Measurements from ENCODE around the gene CA10. TPM values are rescaled to one million over a fixed set of nuclear protein-coding genes. Genes with fewer than 3 reads are reported as not detected.

CA10 gene
- total RNA-seq, 1 experiment from 2014 or later: 0.46 TPM

GRCh38 chr17:51852603-51853002, 305.9 kb downstream of the CA10 start:
- no peaks in the 10 kb centered on the region for H3K9me3 Mint-ChIP-seq
- no peaks in the 10 kb centered on the region; the same call in none of the 2 replicates for H3K27me3 Mint-ChIP-seq (ENCODE audit: low read depth)
- no peak overlapping the region for H4K91ac ChIP-seq (ENCODE audit: insufficient read length, low read depth, low read length)
- no peak overlapping the region for H3T11ph ChIP-seq (ENCODE audit: low read length)
- no peak overlapping the region for H2AFZ ChIP-seq (ENCODE audit: low read length)
- H3K23me2 ChIP-seq (ENCODE audit: insufficient read length, low read depth, low read length, poor library complexity, severe bottlenecking): no peaks in the 10 kb centered on the region
- no peak overlapping the region for H2BK5ac ChIP-seq (ENCODE audit: insufficient read length, low read length)
- H2BK20ac ChIP-seq (ENCODE audit: low read depth, low read length, poor library complexity, severe bottlenecking): no peak overlapping the region
- no peak for DNase-seq
- H3K27me3 ChIP-seq (ENCODE audit: insufficient read depth, low read length): no peaks in the 10 kb centered on the region
- no peak overlapping the region for H4K8ac ChIP-seq (replicated peaks; ENCODE audit: insufficient read length, low read depth, low read length)
- no peaks in the 10 kb centered on the region for H3K79me2 ChIP-seq (ENCODE audit: insufficient read depth, low read length)
- no peaks in the 10 kb centered on the region for H3K4me1 ChIP-seq (ENCODE audit: insufficient read depth, low read length)
- no peak overlapping the region for H3K14ac ChIP-seq (ENCODE audit: insufficient read depth, low read length)
- H3K79me1 ChIP-seq (ENCODE audit: insufficient read depth, low read depth, low read length, poor library complexity, severe bottlenecking): no peaks in the 10 kb centered on the region
- H3K23ac ChIP-seq (ENCODE audit: insufficient read length, low read depth, low read length): no peak overlapping the region
- no peaks in the 10 kb centered on the region for H3K36me3 Mint-ChIP-seq (ENCODE audit: insufficient read depth in 1 of 3, low read depth in 3 of 3)
- H2BK15ac ChIP-seq (ENCODE audit: low read depth, low read length): no peak overlapping the region
- H3K4me3 Mint-ChIP-seq: no peak overlapping the region
- H3K56ac ChIP-seq (ENCODE audit: insufficient read length, low read depth, low read length): no peak overlapping the region
- H4K20me1 ChIP-seq (ENCODE audit: control insufficient read depth, insufficient read depth, insufficient read length): no peaks in the 10 kb centered on the region
- H3K9ac ChIP-seq (ENCODE audit: extremely low read depth, insufficient read length, low read length): no peak overlapping the region
- H3K18ac ChIP-seq (ENCODE audit: insufficient read length, low read depth, low read length): no peak overlapping the region
- no peak overlapping the region for H3K27ac ChIP-seq (ENCODE audit: insufficient read length, low read depth, low read length)
- H3K4ac ChIP-seq (ENCODE audit: low read depth, low read length): no peak overlapping the region
- H3K27ac Mint-ChIP-seq: no peak overlapping the region
- no peak overlapping the region for H4K5ac ChIP-seq (ENCODE audit: insufficient read length, low read depth, low read length)
- no peak overlapping the region for H2BK120ac ChIP-seq (ENCODE audit: low read depth, low read length, poor library complexity, severe bottlenecking)
- H2BK12ac ChIP-seq (ENCODE audit: insufficient read length, low read depth, low read length): no peak overlapping the region
- H3K4me2 ChIP-seq (ENCODE audit: insufficient read depth, insufficient read length, low read length): no peak overlapping the region
- H2AK5ac ChIP-seq (ENCODE audit: insufficient read length, low read length): no peak overlapping the region
- no peaks in the 10 kb centered on the region for H3K9me3 ChIP-seq (ENCODE audit: control insufficient read depth, low read depth, low read length)
- H3K4me1 Mint-ChIP-seq: no peaks in the 10 kb centered on the region
- TF ChIP-seq, protein P1, sequence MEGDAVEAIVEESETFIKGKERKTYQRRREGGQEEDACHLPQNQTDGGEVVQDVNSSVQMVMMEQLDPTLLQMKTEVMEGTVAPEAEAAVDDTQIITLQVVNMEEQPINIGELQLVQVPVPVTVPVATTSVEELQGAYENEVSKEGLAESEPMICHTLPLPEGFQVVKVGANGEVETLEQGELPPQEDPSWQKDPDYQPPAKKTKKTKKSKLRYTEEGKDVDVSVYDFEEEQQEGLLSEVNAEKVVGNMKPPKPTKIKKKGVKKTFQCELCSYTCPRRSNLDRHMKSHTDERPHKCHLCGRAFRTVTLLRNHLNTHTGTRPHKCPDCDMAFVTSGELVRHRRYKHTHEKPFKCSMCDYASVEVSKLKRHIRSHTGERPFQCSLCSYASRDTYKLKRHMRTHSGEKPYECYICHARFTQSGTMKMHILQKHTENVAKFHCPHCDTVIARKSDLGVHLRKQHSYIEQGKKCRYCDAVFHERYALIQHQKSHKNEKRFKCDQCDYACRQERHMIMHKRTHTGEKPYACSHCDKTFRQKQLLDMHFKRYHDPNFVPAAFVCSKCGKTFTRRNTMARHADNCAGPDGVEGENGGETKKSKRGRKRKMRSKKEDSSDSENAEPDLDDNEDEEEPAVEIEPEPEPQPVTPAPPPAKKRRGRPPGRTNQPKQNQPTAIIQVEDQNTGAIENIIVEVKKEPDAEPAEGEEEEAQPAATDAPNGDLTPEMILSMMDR (conservative IDR thresholded peaks at IDR 0.05): no peak

Measured in H9 (cell line).